GM23248 (cell line): ENCODE measurements around the gene UBE3D. TPM values are rescaled to one million over a fixed set of nuclear protein-coding genes. Genes with fewer than 3 reads are reported as not detected.

Experiments used
- DNase-seq: peaks from one replicate; pipeline ENCODE4 v3.0.0-alpha.2; 2015
- H2AFZ ChIP-seq: fragments of 200-600 bp; sonication (generic); 2 replicates; pipeline ENCODE4 v1.6.1; 2016; ENCODE audit warnings: antibody characterized with exemption
- H3F3A ChIP-seq: fragments of 200-600 bp; sonication (generic); 2 replicates; pipeline ENCODE4 v1.6.1; 2016; ENCODE audit warnings: mild to moderate bottlenecking, antibody characterized with exemption, mixed run types; ENCODE audit not compliant: insufficient read depth
- H3K27ac ChIP-seq: fragments of 200-600 bp; sonication (generic); 2 replicates; pipeline ENCODE4 v1.5.1; 2016; ENCODE audit warnings: mild to moderate bottlenecking
- H3K27me3 ChIP-seq: fragments of 200-600 bp; sonication (generic); replicated peaks from 2 replicates; pipeline ENCODE4 v1.6.1; 2016; ENCODE audit warnings: mild to moderate bottlenecking; ENCODE audit not compliant: insufficient read depth
- H3K36me3 ChIP-seq: fragments of 200-600 bp; sonication (generic); 2 replicates; pipeline ENCODE4 v1.6.1; 2016; ENCODE audit warnings: low read depth, mild to moderate bottlenecking
- H3K4me1 ChIP-seq: fragments of 200-600 bp; sonication (generic); 2 replicates; pipeline ENCODE4 v1.6.1; 2016; ENCODE audit warnings: mild to moderate bottlenecking; ENCODE audit not compliant: insufficient read depth
- H3K4me2 ChIP-seq: fragments of 200-600 bp; sonication (generic); one replicate; pipeline ENCODE4 v1.6.1; 2016; ENCODE audit warnings: mild to moderate bottlenecking; ENCODE audit not compliant: unreplicated experiment
- H3K4me3 ChIP-seq: fragments of 200-600 bp; sonication (generic); 2 replicates; pipeline ENCODE4 v1.5.1; 2016; ENCODE audit warnings: mild to moderate bottlenecking
- H3K79me2 ChIP-seq: fragments of 200-600 bp; sonication (generic); 2 replicates; pipeline ENCODE4 v1.6.1; 2016; ENCODE audit warnings: mild to moderate bottlenecking; ENCODE audit not compliant: insufficient read depth
- H3K9ac ChIP-seq: fragments of 200-600 bp; sonication (generic); 2 replicates; pipeline ENCODE4 v1.6.1; 2016; ENCODE audit warnings: mild to moderate bottlenecking
- H3K9me2 ChIP-seq: fragments of 200-600 bp; sonication (generic); 2 replicates; pipeline ENCODE4 v1.6.1; 2016; ENCODE audit warnings: mixed run types, mild to moderate bottlenecking, moderate library complexity; ENCODE audit not compliant: insufficient read depth
- H3K9me3 ChIP-seq: fragments of 200-600 bp; sonication (generic); one replicate; pipeline ENCODE4 v1.6.1; 2017; ENCODE audit warnings: low read depth
- H4K20me1 ChIP-seq: fragments of 200-600 bp; sonication (generic); 2 replicates; pipeline ENCODE4 v1.6.0; 2016; ENCODE audit not compliant: insufficient read depth
- EZH2 ChIP-seq: fragments of 200-600 bp; sonication (generic); IDR thresholded peaks from 2 replicates; pipeline ENCODE4 v1.6.1; 2018; ENCODE audit warnings: antibody characterized with exemption, mild to moderate bottlenecking; ENCODE audit not compliant: insufficient read depth, poor library complexity, severe bottlenecking
- EZH2phosphoT487 ChIP-seq: fragments of 200-600 bp; sonication (generic); IDR thresholded peaks from 2 replicates; pipeline ENCODE4 v1.6.1; 2018; ENCODE audit warnings: antibody characterized with exemption, moderate library complexity, mild to moderate bottlenecking, low read depth; ENCODE audit not compliant: insufficient read depth
- WGBS, 2 experiments: methylation state at CpG; one replicate each; pipeline ENCODE4 v1.1.6; 2015 to 2017; ENCODE audit warnings: low lambda C conversion rate in 2 of 2, low coverage in 1 of 2; ENCODE audit errors: missing lambda C conversion rate in 2 of 2; 5-methylcytosine and 5-hydroxymethylcytosine counted together
- in situ Hi-C: fragments of 300-500 bp; cut with MboI; formaldehyde crosslinking; loops from 2 replicates; pipeline ENCODE4 v1.15.0; 2020
- polyA plus RNA-seq: library from polyadenylated mRNA; unstranded; fragments of >200 nt; fragmentation: Nextera tagmentation; extraction: Ambion mirVana; gene quantifications from 2 replicates; pipeline ENCODE4 v1.2.1, GENCODE V29; 2016
- total RNA-seq: library from RNA; depleted of rRNA; stranded (reverse); fragments of >200 nt; shearing (Covaris generic); gene quantifications from 2 replicates; pipeline ENCODE4 v1.2.3, GENCODE V29; 2014

Gene UBE3D
- total and polyA plus RNA-seq, 2 experiments from 2014 or later, result 2.1 to 6.9 TPM

- DNase-seq, result no peak
- WGBS, 2 experiments, result 80 to 84% methylated on average over 3 of the region's 3 CpGs
- in situ Hi-C loops, result no loop called here
Observed at GRCh38 chr6:83098589-83098988, 32.9 kb upstream of the UBE3D start.

DNA sequence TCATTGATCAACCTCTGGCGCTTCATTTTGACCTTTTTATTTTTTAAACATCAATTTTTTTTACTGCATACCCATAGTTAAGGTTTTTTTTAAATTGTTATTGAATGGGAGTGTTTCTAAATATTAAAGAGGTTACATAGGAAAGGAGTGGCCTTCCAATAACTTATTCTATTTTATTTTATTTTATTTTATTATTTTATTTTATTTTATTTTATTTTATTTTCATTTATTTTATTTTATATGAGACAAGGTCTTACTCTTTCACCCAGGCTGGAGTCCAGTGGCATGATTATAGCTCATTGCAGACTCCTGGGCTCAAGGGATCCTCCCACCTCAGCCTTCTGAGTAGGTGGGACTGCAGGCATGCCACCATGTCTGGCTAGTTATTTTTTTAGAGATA lies 32.0 kb upstream of the UBE3D start:
- peaks cover 4% of the 10 kb centered on the region; the same call in 1 of the 2 replicates for H3K36me3 ChIP-seq
- no peaks in the 10 kb centered on the region for H4K20me1 ChIP-seq
- H3K4me3 ChIP-seq, result no peak overlapping the region
- H3K9me2 ChIP-seq, result no peaks in the 10 kb centered on the region
- no peak overlapping the region for H3K27ac ChIP-seq
- DNase-seq, result no peak
- no peak overlapping the region for H2AFZ ChIP-seq
- peaks cover 8% of the 10 kb centered on the region; the same call in 1 of the 2 replicates for H3F3A ChIP-seq
- in situ Hi-C loops, result no loop called here
- no peak overlapping the region for H3K9ac ChIP-seq
- TF ChIP-seq EZH2phosphoT487, result no peak
- no peak for TF ChIP-seq EZH2
- H3K27me3 ChIP-seq, result no peaks in the 10 kb centered on the region
- 97% methylated on average over 1 of the region's 1 CpG for WGBS, 2 experiments
- H3K4me1 ChIP-seq, result peaks cover 20% of the 10 kb centered on the region
- H3K9me3 ChIP-seq, result no peaks in the 10 kb centered on the region
- no peak overlapping the region for H3K4me2 ChIP-seq
- peaks cover 29% of the 10 kb centered on the region for H3K79me2 ChIP-seq

More at GRCh38 chr6:83098589-83098988, 32.9 kb upstream of the UBE3D start:
- Histone ChIP-seq H3F3A (peaks cover 8% of the 10 kb centered on the region; the same call in 1 of the 2 replicates), H3K4me1 (peaks cover 16% of the 10 kb centered on the region), H3K27ac (no peak overlapping the region), H3K9me2 (no peaks in the 10 kb centered on the region), H3K9ac (no peak overlapping the region), H3K79me2 (peaks cover 25% of the 10 kb centered on the region), H4K20me1 (no peaks in the 10 kb centered on the region), H3K9me3 (no peaks in the 10 kb centered on the region), H2AFZ (no peak overlapping the region), H3K27me3 (no peaks in the 10 kb centered on the region), H3K36me3 (peaks cover 4% of the 10 kb centered on the region; the same call in 1 of the 2 replicates), H3K4me3 (no peak overlapping the region), H3K4me2 (no peak overlapping the region)
- TF ChIP-seq EZH2, result no peak
- no peak for TF ChIP-seq EZH2phosphoT487

- 96 to 100% methylated on average over 2 of the region's 2 CpGs for WGBS, 2 experiments
- Histone ChIP-seq H3K27me3 (no peaks in the 10 kb centered on the region), H3K9ac (no peak overlapping the region), H3K9me2 (no peaks in the 10 kb centered on the region), H2AFZ (no peak overlapping the region), H3K4me2 (peak overlapping the region; percentile 7), H3K36me3 (peaks cover 4% of the 10 kb centered on the region; the same call in 1 of the 2 replicates), H3K4me1 (peaks cover 22% of the 10 kb centered on the region), H3K4me3 (no peak overlapping the region), H4K20me1 (no peaks in the 10 kb centered on the region), H3K27ac (no peak overlapping the region), H3K9me3 (no peaks in the 10 kb centered on the region), H3K79me2 (peaks cover 30% of the 10 kb centered on the region), H3F3A (peaks cover 8% of the 10 kb centered on the region; the same call in 1 of the 2 replicates)
- DNase-seq, result peak; percentile 4
- in situ Hi-C loops, result no loop called here
- no peak for TF ChIP-seq EZH2
- TF ChIP-seq EZH2phosphoT487, result no peak
Observed at GRCh38 chr6:83097204-83097603, 31.6 kb upstream of the UBE3D start.

- DNase-seq, result peak; percentile 49
- in situ Hi-C loops, result no loop called here
- no peak overlapping the region for H3K9ac ChIP-seq
Observed at GRCh38 chr6:83096791-83097190, 31.1 kb upstream of the UBE3D start.

More at GRCh38 chr6:83096791-83097190, 31.1 kb upstream of the UBE3D start:
- no peaks in the 10 kb centered on the region for H3K9me2 ChIP-seq
- TF ChIP-seq EZH2phosphoT487 (no peak), EZH2 (no peak)
- peaks cover 22% of the 10 kb centered on the region for H3K4me1 ChIP-seq
- peaks cover 34% of the 10 kb centered on the region for H3K79me2 ChIP-seq
- no peak overlapping the region for H3K4me3 ChIP-seq
- peaks cover 4% of the 10 kb centered on the region; the same call in 1 of the 2 replicates for H3K36me3 ChIP-seq
- no peaks in the 10 kb centered on the region for H3K9me3 ChIP-seq
- 91 to 94% methylated on average over 2 of the region's 2 CpGs for WGBS, 2 experiments
- 0 out of 2 replicates have a peak overlapping the region, but pooled peaks have one; percentile 15 for H3K27ac ChIP-seq
- no peak overlapping the region for H2AFZ ChIP-seq
- H3F3A ChIP-seq, result peaks cover 8% of the 10 kb centered on the region; the same call in 1 of the 2 replicates
- H4K20me1 ChIP-seq, result no peaks in the 10 kb centered on the region
- H3K27me3 ChIP-seq, result no peaks in the 10 kb centered on the region
- peak overlapping the region; percentile 7 for H3K4me2 ChIP-seq
